ENCODE measurements around the gene FXYD2. TPM values are rescaled to one million over a fixed set of nuclear protein-coding genes. Genes with fewer than 3 reads are reported as not detected.

Gene FXYD2
- total and polyA plus RNA-seq, 10 of the 15 experiments (the other 5 are each of a cell fraction or from before 2014, with no cell fraction given), result 1.2 to 4.5 (median 2.4) TPM

- CTCF ChIA-PET, result interaction anchor here (0.6 to 16.0 kb wide), 8 partner anchors 18 to 643 kb away, joined by 3 to 503 read pairs (median 22); no protein-coding TSS in a partner anchor
- no peak overlapping the region for H3K27ac ChIP-seq (ENCODE audit: control insufficient read depth, insufficient read depth)
- H3K9ac ChIP-seq (ENCODE audit: control insufficient read depth, insufficient read depth, low read length), result no peak overlapping the region
- no TSS peak for BruUV-seq (replicated peaks)
- intact Hi-C loops (cut with micrococcal nuclease; ENCODE audit: unreplicated experiment), result no loop called here
- H3K36me3 ChIP-seq (ENCODE audit: control insufficient read depth in 2 of 2, insufficient read depth in 2 of 2, low read length in 1 of 2), result no peaks in the 10 kb centered on the region
- 52% methylated on average over 8 of the region's 8 CpGs for WGBS (ENCODE audit: insufficient coverage, insufficient replicate concordance, low lambda C conversion rate, missing lambda C conversion rate)
- no peak for ATAC-seq
- no peak overlapping the region for H3K4me3 ChIP-seq
- H3K9me3 ChIP-seq (replicated peaks; ENCODE audit: control insufficient read depth, insufficient read depth, low read length), result no peaks in the 10 kb centered on the region
- no peaks in the 10 kb centered on the region for H4K20me1 ChIP-seq (ENCODE audit: control insufficient read depth, insufficient read depth)
- no peak overlapping the region for H3K4me2 ChIP-seq (ENCODE audit: control insufficient read depth, insufficient read depth)
- no peak for FAIRE-seq
- H3K4me1 ChIP-seq (ENCODE audit: control insufficient read depth, insufficient read depth, low read length), result peaks cover 17% of the 10 kb centered on the region
- in situ Hi-C loops (cut with MboI), result no loop called here
- POLR2A ChIA-PET, result interaction anchor here (1.1 to 3.2 kb wide), 4 partner anchors 8 to 121 kb away, joined by 3 to 16 read pairs (median 5); no protein-coding TSS in a partner anchor
- H3K27me3 ChIP-seq (replicated peaks in 1 of 2; ENCODE audit: control insufficient read depth in 2 of 2, insufficient read depth in 2 of 2, low read length in 1 of 2), result no peaks in the 10 kb centered on the region
- H3K79me2 ChIP-seq (ENCODE audit: control insufficient read depth, insufficient read depth, low read length), result no peaks in the 10 kb centered on the region
- no peak for DNase-seq (ENCODE audit: low read depth, low spot score)
- SMC1A ChIA-PET (ENCODE audit: uncharacterized antibody, unreplicated experiment), result interaction anchor here (1.0 to 11.7 kb wide), 6 partner anchors 8 to 228 kb away, joined by 3 to 183 read pairs (median 14); no protein-coding TSS in a partner anchor
- no peak overlapping the region for H2AFZ ChIP-seq (ENCODE audit: control insufficient read depth, low read depth, low read length)
- RAD21 ChIA-PET (ENCODE audit: unreplicated experiment), result interaction anchor here (0.6 to 22.6 kb wide), 9 partner anchors 8 to 527 kb away, joined by 3 to 393 read pairs (median 5); no protein-coding TSS in a partner anchor
- TF ChIP-seq REST (IDR thresholded peaks at IDR 0.05; ENCODE audit: low read depth, low read length) (no peak), NFXL1 (IDR thresholded peaks at IDR 0.05; ENCODE audit: borderline replicate concordance) (no peak), SPI1 (IDR thresholded peaks at IDR 0.05; ENCODE audit: borderline replicate concordance, insufficient read depth, low read depth, low read length) (no peak), FOXK2 (IDR thresholded peaks at IDR 0.05) (no peak), SMAD1 (IDR thresholded peaks at IDR 0.05; ENCODE audit: low read depth, partially characterized antibody) (no peak), CUX1 (IDR thresholded peaks at IDR 0.05; ENCODE audit: insufficient replicate concordance, low read depth, low read length) (no peak), NBN (IDR thresholded peaks at IDR 0.05) (no peak), SREBF2 (IDR thresholded peaks at IDR 0.05; ENCODE audit: low read length) (no peak), CHD4 (IDR thresholded peaks at IDR 0.05) (no peak), PKNOX1 (IDR thresholded peaks at IDR 0.05) (no peak), BACH1 (IDR thresholded peaks at IDR 0.05; ENCODE audit: borderline replicate concordance) (no peak), ZBTB33 (IDR thresholded peaks at IDR 0.05) (no peak)
Observed at GRCh38 chr11:117825538-117826189, 1.1 kb upstream of the FXYD2 start.
